ENCODE measurements around the gene REXO5. TPM values are rescaled to one million over a fixed set of nuclear protein-coding genes. Genes with fewer than 3 reads are reported as not detected.

Gene REXO5
- total RNA-seq, 4 donors from 2014 or later, result 0.88 to 16.6 (median 6.2) TPM; not detected in 1

GRCh38 chr16:20768121-20768520 is 38.2 kb upstream of the REXO5 start:
- Histone ChIP-seq H3K36me3 (no peaks in the 10 kb centered on the region), H3K9me3 (no peaks in the 10 kb centered on the region), H3K4me1 (no peaks in the 10 kb centered on the region), H3K27ac (no peak overlapping the region), H3K27me3 (no peaks in the 10 kb centered on the region), H3K4me3 (no peak overlapping the region)
- intact Hi-C loops (cut with DNase I; ENCODE audit: low total_unique reads), result no loop called here
- TF ChIP-seq POLR2A (IDR thresholded peaks at IDR 0.05) (no peak), CTCF (IDR thresholded peaks at IDR 0.05) (no peak)
- no peak for DNase-seq

- H3K27me3 ChIP-seq, result no peaks in the 10 kb centered on the region
- no peak for TF ChIP-seq CTCF (IDR thresholded peaks at IDR 0.05)
- no peak for TF ChIP-seq POLR2A (IDR thresholded peaks at IDR 0.05)
- intact Hi-C loops (cut with DNase I; ENCODE audit: low total_unique reads), result no loop called here
- DNase-seq, result no peak
- H3K4me1 ChIP-seq, result no peaks in the 10 kb centered on the region
- H3K36me3 ChIP-seq, result no peaks in the 10 kb centered on the region
- no peak overlapping the region for H3K27ac ChIP-seq
- no peaks in the 10 kb centered on the region for H3K9me3 ChIP-seq
- H3K4me3 ChIP-seq, result no peak overlapping the region
Observed at GRCh38 chr16:20768818-20769217, 37.5 kb upstream of the REXO5 start.

GRCh38 chr16:20773679-20774078 is 32.6 kb upstream of the REXO5 start:
- DNase-seq, result no peak
- intact Hi-C loops (cut with DNase I; ENCODE audit: low total_unique reads), result no loop called here
- Histone ChIP-seq H3K4me1 (no peaks in the 10 kb centered on the region), H3K9me3 (no peaks in the 10 kb centered on the region), H3K36me3 (no peaks in the 10 kb centered on the region), H3K27ac (no peak overlapping the region), H3K27me3 (no peaks in the 10 kb centered on the region), H3K4me3 (no peak overlapping the region)
- TF ChIP-seq POLR2A (IDR thresholded peaks at IDR 0.05) (no peak), CTCF (IDR thresholded peaks at IDR 0.05) (no peak)

- DNase-seq, result no peak
- H3K27ac ChIP-seq, result no peak overlapping the region
Observed at GRCh38 chr16:20774703-20775362, 31.5 kb upstream of the REXO5 start.

More at GRCh38 chr16:20774703-20775362, 31.5 kb upstream of the REXO5 start:
- Histone ChIP-seq H3K4me3 (no peak overlapping the region), H3K36me3 (no peaks in the 10 kb centered on the region), H3K27me3 (no peaks in the 10 kb centered on the region), H3K4me1 (no peaks in the 10 kb centered on the region), H3K9me3 (no peaks in the 10 kb centered on the region)
- no peak for TF ChIP-seq POLR2A (IDR thresholded peaks at IDR 0.05)
- peak in 1 of 4 experiments; percentile 5 for TF ChIP-seq CTCF (IDR thresholded peaks at IDR 0.05)
- intact Hi-C loops (cut with DNase I; ENCODE audit: low total_unique reads), result no loop called here

Data from uterus (tissue), 4 donors.